NT2/D1 (cell line): Measurements from ENCODE around the gene IRAK1BP1.
"Not testable (repeated sequence)": the region's sequence is repeated elsewhere in the genome, so short reads cannot be mapped to it uniquely, and the experiment has no call there.

Experiments
- DNase-seq: peaks from one replicate; pipeline ENCODE4 v3.0.0-alpha.2; 2011; ENCODE audit warnings: low read depth, low spot score
- H3K27me3 ChIP-seq: 2 replicates; pipeline ENCODE4 v1.6.0; 2011; ENCODE audit warnings: mild to moderate bottlenecking; ENCODE audit not compliant: insufficient read length, insufficient read depth
- H3K36me3 ChIP-seq: 2 replicates; pipeline ENCODE4 v1.6.1; 2011; ENCODE audit warnings: mild to moderate bottlenecking, low read length, mixed read lengths; ENCODE audit not compliant: insufficient read depth, insufficient read length
- H3K4me1 ChIP-seq: 2 replicates; pipeline ENCODE4 v1.5.1; 2011; ENCODE audit not compliant: insufficient read depth, insufficient read length
- H3K4me3 ChIP-seq: 2 replicates; pipeline ENCODE4 v1.5.1; 2011; ENCODE audit warnings: low read depth; ENCODE audit not compliant: insufficient read length
- H3K9ac ChIP-seq: 2 replicates; pipeline ENCODE4 v1.6.0; 2011; ENCODE audit warnings: low read depth; ENCODE audit not compliant: insufficient read length
- H3K9me3 ChIP-seq: 2 replicates; pipeline ENCODE4 v1.5.1; 2011; ENCODE audit warnings: mild to moderate bottlenecking, low read length; ENCODE audit not compliant: insufficient read depth
- SUZ12 ChIP-seq: IDR thresholded peaks from 2 replicates; pipeline ENCODE4 v1.6.1; 2011; ENCODE audit not compliant: insufficient read length, insufficient read depth; ENCODE audit errors: extremely low read depth
- YY1 ChIP-seq: IDR thresholded peaks from 2 replicates; pipeline ENCODE4 v1.6.1; 2011; ENCODE audit not compliant: insufficient read length, insufficient read depth
- ZNF274 ChIP-seq: IDR thresholded peaks from 2 replicates; pipeline ENCODE4 v1.6.1; 2011; ENCODE audit warnings: mild to moderate bottlenecking, low read depth, low read length

IRAK1BP1 gene

DNA sequence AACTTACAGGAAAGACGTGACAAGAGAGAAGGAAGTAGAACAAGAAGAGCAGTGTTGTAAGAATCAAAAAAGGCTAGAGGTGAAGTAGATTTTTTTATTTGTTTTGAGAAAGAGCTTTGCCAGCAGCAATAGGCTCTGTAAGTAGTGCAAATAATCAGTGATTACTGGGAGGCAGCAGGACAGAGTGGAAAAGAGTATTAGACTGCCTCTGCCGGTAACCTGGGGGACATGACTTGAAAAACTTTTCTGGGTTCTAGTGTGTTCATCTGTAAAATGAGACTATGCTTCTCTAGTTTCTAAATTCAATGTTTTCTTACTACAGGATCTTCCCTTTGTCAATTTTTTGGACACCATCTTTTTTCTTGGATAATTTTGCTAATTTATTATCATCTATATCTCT is 5.8 kb upstream of the IRAK1BP1 start:
- H3K4me1 ChIP-seq, result no peaks in the 10 kb centered on the region
- DNase-seq, result no peak
- no peak overlapping the region for H3K9ac ChIP-seq
- no peaks in the 10 kb centered on the region for H3K36me3 ChIP-seq
- no peaks in the 10 kb centered on the region for H3K27me3 ChIP-seq
- H3K9me3 ChIP-seq, result peaks cover 5% of the 10 kb centered on the region; the same call in 1 of the 2 replicates
- no peak for TF ChIP-seq SUZ12
- TF ChIP-seq YY1, result no peak
- TF ChIP-seq ZNF274, result no peak
- no peak overlapping the region for H3K4me3 ChIP-seq

DNA sequence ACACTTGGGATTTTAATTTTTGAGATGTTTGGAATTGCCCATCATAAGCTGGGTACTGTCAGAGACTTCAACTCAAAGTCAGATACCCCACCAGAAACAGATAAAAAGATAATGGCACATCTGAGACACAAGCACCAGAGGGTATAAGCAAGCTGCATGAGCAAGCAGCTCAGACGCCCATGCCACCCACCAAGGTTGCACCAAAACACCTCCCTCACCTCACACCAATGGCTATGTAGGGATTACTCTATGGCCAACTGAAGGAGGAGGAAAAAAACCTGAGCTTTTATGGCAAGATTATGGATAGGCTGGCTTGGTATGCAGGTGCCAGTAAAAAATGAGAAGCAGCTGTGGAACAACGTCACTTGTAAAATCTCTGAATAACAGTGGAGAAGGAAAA is 3.8 kb upstream of the IRAK1BP1 start:
- no peaks in the 10 kb centered on the region for H3K27me3 ChIP-seq
- TF ChIP-seq YY1, result no peak
- no peak for TF ChIP-seq ZNF274
- no peak for TF ChIP-seq SUZ12
- H3K9ac ChIP-seq, result no peak overlapping the region
- no peaks in the 10 kb centered on the region for H3K36me3 ChIP-seq
- no peak overlapping the region for H3K4me3 ChIP-seq
- DNase-seq, result no peak
- no peaks in the 10 kb centered on the region for H3K4me1 ChIP-seq
- no peaks in the 10 kb centered on the region for H3K9me3 ChIP-seq

DNA sequence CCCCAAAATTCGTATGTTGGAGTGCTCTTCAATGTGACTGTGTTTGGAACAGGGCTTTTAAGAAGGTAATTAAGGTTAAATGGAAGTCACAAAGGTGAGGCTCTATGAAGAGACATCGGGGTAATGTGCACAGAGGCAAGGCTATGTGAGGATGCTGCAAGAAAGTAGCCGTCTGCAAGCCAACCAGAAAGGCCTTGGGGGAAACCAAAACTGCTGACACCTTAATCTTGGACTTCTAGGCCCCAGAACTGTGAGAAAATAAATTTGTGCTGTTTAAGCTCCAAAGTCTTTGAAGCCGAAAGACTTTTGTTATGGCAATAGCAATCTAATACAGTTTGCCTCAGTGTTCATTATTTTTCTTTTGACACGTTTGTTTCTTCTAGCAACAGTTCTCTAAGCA is 2.4 kb upstream of the IRAK1BP1 start:
- TF ChIP-seq YY1 (no peak), SUZ12 (no peak), ZNF274 (no peak)
- H3K36me3 ChIP-seq, result no peaks in the 10 kb centered on the region
- DNase-seq, result no peak
- H3K4me1 ChIP-seq, result no peaks in the 10 kb centered on the region
- no peaks in the 10 kb centered on the region for H3K9me3 ChIP-seq
- no peak overlapping the region for H3K4me3 ChIP-seq
- no peak overlapping the region for H3K9ac ChIP-seq
- no peaks in the 10 kb centered on the region for H3K27me3 ChIP-seq

DNA sequence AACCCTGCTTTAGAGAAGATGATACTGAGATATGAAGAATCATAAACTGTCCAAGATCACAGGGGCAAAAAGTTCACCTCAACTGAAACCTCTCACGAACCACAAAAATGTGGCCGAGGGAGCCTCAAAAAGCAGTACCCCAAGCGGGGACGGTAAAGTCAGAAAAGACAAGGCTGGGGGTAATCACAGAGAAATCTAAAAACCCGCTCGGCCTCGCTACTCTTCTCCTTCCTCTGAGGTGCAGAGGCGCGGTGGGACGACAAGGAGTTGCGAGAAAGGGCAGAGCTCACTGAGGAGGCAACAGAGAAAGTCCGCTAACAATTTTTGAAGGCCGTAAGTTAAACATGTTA is 356 bp upstream of the IRAK1BP1 start:
- Histone ChIP-seq H3K9ac (peak overlapping the region; percentile 79), H3K4me1 (no peaks in the 10 kb centered on the region), H3K9me3 (no peaks in the 10 kb centered on the region), H3K27me3 (no peaks in the 10 kb centered on the region), H3K36me3 (no peaks in the 10 kb centered on the region), H3K4me3 (peak overlapping the region; percentile 91)
- no peak for DNase-seq
- no peak for TF ChIP-seq SUZ12
- no peak for TF ChIP-seq YY1
- no peak for TF ChIP-seq ZNF274

DNA sequence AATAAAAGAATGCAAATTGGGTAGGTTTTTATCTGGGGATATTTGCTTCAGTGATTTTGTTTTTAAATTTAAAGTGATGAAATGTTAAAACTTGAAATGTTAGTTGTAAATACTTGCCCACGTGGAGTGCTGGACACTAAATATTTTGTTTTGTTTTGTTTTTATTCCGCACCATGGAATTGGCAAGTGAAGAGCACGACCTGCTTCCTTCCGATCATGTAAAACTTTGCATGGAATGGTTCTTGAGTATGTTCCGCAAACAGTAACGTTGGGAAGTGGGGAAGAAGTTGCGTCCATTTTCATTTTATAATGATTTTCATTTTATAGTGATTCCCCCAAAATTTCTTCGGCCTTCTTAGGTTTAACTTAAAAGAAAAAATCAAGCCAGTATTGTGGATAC is 765 bp downstream of the IRAK1BP1 start:
- no peak for DNase-seq
- no peaks in the 10 kb centered on the region for H3K9me3 ChIP-seq
- TF ChIP-seq ZNF274 (no peak), YY1 (no peak), SUZ12 (no peak)
- H3K4me3 ChIP-seq, result peak overlapping the region; percentile 91
- H3K9ac ChIP-seq, result peak overlapping the region; percentile 79
- no peaks in the 10 kb centered on the region for H3K27me3 ChIP-seq
- H3K36me3 ChIP-seq, result no peaks in the 10 kb centered on the region
- no peaks in the 10 kb centered on the region for H3K4me1 ChIP-seq

DNA sequence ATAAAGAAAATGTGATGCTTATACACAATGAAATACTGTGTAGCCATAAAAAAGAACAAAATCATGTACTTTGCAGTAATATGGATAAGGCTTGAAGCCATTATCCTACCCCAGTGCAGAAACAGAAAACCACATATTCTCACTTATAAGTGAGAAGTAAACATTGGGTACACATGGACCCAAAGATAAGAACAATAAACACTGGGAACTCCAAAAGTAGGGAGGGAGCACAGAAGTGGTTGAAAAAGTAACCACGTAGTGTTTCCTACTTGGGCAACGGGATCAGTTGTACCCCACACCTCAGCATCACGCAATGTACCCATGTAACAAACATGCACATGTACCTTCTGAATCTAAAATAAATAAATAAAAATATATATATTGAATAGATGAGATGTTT is 8.2 kb downstream of the IRAK1BP1 start:
- H3K9ac ChIP-seq, result no peak overlapping the region
- H3K9me3 ChIP-seq, result peaks cover 18% of the 10 kb centered on the region; the same call in 1 of the 2 replicates
- no peak overlapping the region for H3K4me3 ChIP-seq
- H3K27me3 ChIP-seq, result no peaks in the 10 kb centered on the region
- no peaks in the 10 kb centered on the region for H3K36me3 ChIP-seq
- H3K4me1 ChIP-seq, result no peaks in the 10 kb centered on the region
- TF ChIP-seq YY1 (no peak), ZNF274 (no peak), SUZ12 (no peak)
- no peak for DNase-seq

DNA sequence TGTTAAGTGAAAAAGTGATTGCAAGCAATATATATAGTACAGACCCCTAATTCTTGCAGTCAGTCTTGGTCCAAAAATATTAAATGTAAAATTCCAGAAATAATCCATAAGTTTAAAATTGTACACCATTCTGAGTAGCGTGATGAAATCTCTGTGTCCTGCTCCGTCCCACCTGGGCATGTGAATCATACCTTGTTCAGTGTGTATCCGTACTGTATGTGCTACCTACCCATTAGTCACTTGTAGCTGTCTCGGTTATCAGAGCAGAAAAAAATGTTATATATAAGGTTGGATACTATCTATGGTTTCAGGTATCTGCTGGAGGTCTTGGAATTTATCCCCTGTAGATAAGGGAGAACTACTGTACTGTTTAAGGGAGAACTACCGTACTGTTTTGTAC is 16.3 kb downstream of the IRAK1BP1 start:
- H3K9ac ChIP-seq, result no peak overlapping the region

DNA sequence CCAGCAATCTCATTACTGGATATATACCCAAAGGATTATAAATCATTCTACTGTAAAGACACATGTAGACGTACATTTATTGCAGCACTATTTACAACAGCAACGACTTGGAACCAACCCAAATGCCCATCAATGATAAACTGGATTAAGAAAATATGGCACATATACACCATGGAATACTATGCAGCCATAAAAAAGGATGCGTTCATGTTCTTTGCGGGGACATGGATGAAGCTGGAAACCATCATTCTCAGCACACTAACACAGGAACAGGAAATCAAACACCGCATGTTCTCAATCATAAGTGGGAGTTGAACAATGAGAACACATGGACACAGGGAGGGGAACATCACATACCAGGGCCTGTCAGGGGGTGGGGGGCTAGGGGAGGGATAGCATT is 22.6 kb downstream of the IRAK1BP1 start:
- H3K9ac ChIP-seq, DNase-seq, H3K36me3 ChIP-seq, H3K27me3 ChIP-seq, H3K4me3 ChIP-seq, H3K4me1 ChIP-seq, H3K9me3 ChIP-seq: not testable (repeated sequence)

More for the DNA sequence above, 16.3 kb downstream of the IRAK1BP1 start:
- no peak for DNase-seq
- Histone ChIP-seq H3K27me3 (no peaks in the 10 kb centered on the region), H3K4me1 (no peaks in the 10 kb centered on the region), H3K36me3 (no peaks in the 10 kb centered on the region), H3K9me3 (no peaks in the 10 kb centered on the region), H3K4me3 (no peak overlapping the region)
- TF ChIP-seq ZNF274, result no peak
- no peak for TF ChIP-seq SUZ12
- TF ChIP-seq YY1, result no peak
